GM19397 (cell line): ENCODE results near the gene ZNF71.
"Not testable (repeated sequence)": the region's sequence is repeated elsewhere in the genome, so short reads cannot be mapped to it uniquely, and the experiment has no call there.

Experiments
- ATAC-seq: cut with Tn5 transposase; IDR thresholded peaks from one replicate; pipeline ENCODE4 v1.9.1; 2021; ENCODE audit warnings: mild to moderate bottlenecking, moderate library complexity; ENCODE audit not compliant: unreplicated experiment

The ZNF71 gene

GRCh38 chr19:56619121-56619520, 24.0 kb downstream of the ZNF71 start:
- no peak for ATAC-seq

GRCh38 chr19:56622374-56622773, 27.3 kb downstream of the ZNF71 start:
- ATAC-seq, result no peak

- no peak for ATAC-seq
Measured at GRCh38 chr19:56623006-56623405, 27.9 kb downstream of the ZNF71 start.

- no peak for ATAC-seq
Measured at GRCh38 chr19:56625708-56626107, 30.6 kb downstream of the ZNF71 start.

- no peak for ATAC-seq
Measured at GRCh38 chr19:56633021-56633420, 37.9 kb downstream of the ZNF71 start.

GRCh38 chr19:56637976-56638555, 43.0 kb downstream of the ZNF71 start:
- no peak for ATAC-seq

GRCh38 chr19:56639217-56639616, 44.1 kb downstream of the ZNF71 start:
- no peak for ATAC-seq

- ATAC-seq, result no peak
Measured at GRCh38 chr19:56642711-56643459, 47.8 kb downstream of the ZNF71 start, which contains the start of gene SMIM17. SMIM17 (plus strand) TSS chr19:56643159; CDS start chr19:56645668, 2,509 bp downstream.

- no peak for ATAC-seq
Measured at GRCh38 chr19:56643460-56643955, 48.4 kb downstream of the ZNF71 start.

GRCh38 chr19:56654151-56654550, 59.0 kb downstream of the ZNF71 start:
- ATAC-seq, result no peak

- no peak for ATAC-seq
Measured at GRCh38 chr19:56660381-56661107, 65.4 kb downstream of the ZNF71 start.

- ATAC-seq, result no peak
Measured at GRCh38 chr19:56661248-56661647, 66.1 kb downstream of the ZNF71 start.

GRCh38 chr19:56663931-56664500, 68.9 kb downstream of the ZNF71 start:
- no peak for ATAC-seq

- ATAC-seq, result no peak
Measured at GRCh38 chr19:56664511-56664910, 69.4 kb downstream of the ZNF71 start.

- ATAC-seq, result no peak
Measured at GRCh38 chr19:56667311-56667870, 72.3 kb downstream of the ZNF71 start.

- ATAC-seq, result no peak
Measured at GRCh38 chr19:56668676-56669075, 73.6 kb downstream of the ZNF71 start.

- ATAC-seq, result no peak
Measured at GRCh38 chr19:56670401-56670960, 75.4 kb downstream of the ZNF71 start.

GRCh38 chr19:56670961-56671612, 76.0 kb downstream of the ZNF71 start:
- no peak for ATAC-seq

GRCh38 chr19:56671613-56671994, 76.5 kb downstream of the ZNF71 start, which contains the start of gene ZNF835:
ZNF835 (minus strand) TSS chr19:56671757; CDS start chr19:56665198, 6,559 bp downstream.
- ATAC-seq, result no peak

GRCh38 chr19:56672610-56673009, 77.5 kb downstream of the ZNF71 start:
- ATAC-seq, result not testable (repeated sequence)
